Muscle layer of duodenum (tissue), 2 donors: ENCODE results near the gene TRIM39.
"Not testable (repeated sequence)": the region's sequence is repeated elsewhere in the genome, so short reads cannot be mapped to it uniquely, and the experiment has no call there.

Experiments used
- H3K27ac ChIP-seq: one replicate; pipeline ENCODE4 v1.7.0; 2013; ENCODE audit warnings: mild to moderate bottlenecking, low read length
- H3K27me3 ChIP-seq: one replicate; pipeline ENCODE4 v1.7.0; 2013; ENCODE audit warnings: low read depth, mild to moderate bottlenecking, control low read depth, low read length
- H3K36me3 ChIP-seq, 2 donors: one replicate each; pipeline ENCODE4 v1.7.0; 2013; ENCODE audit warnings: low read length in 2 of 2, control low read depth in 1 of 2, mild to moderate bottlenecking in 1 of 2; ENCODE audit not compliant: insufficient read depth in 2 of 2, control insufficient read depth in 1 of 2
- H3K4me1 ChIP-seq, 2 donors: one replicate each; pipeline ENCODE4 v1.7.0; 2013; ENCODE audit warnings: low read length in 2 of 2, mild to moderate bottlenecking in 2 of 2, control low read depth in 1 of 2, moderate library complexity in 1 of 2; ENCODE audit not compliant: insufficient read depth in 2 of 2, control insufficient read depth in 1 of 2
- H3K4me3 ChIP-seq, 2 donors: one replicate each; pipeline ENCODE4 v1.7.0; 2013; ENCODE audit warnings: low read length in 2 of 2, low read depth in 1 of 2, mild to moderate bottlenecking in 1 of 2
- H3K9me3 ChIP-seq, 2 donors: one replicate each; pipeline ENCODE4 v1.7.0; 2013; ENCODE audit warnings: low read length in 2 of 2, control low read depth in 1 of 2, mild to moderate bottlenecking in 1 of 2; ENCODE audit not compliant: control insufficient read depth in 1 of 2
- donor health status: healthy.

TRIM39 gene

GRCh38 chr6:30326526-30327231, at the start of gene TRIM39:
Gene TRIM39, plus strand, starts transcription at chr6:30326927. Its CDS starts 2,391 bp downstream, at chr6:30329318.
- peaks cover 13 to 25% of the 10 kb centered on the region in 2 donors for H3K4me1 ChIP-seq

GRCh38 chr6:30280988-30281387, 45.7 kb upstream of the TRIM39 start:
- H3K36me3 ChIP-seq, H3K4me3 ChIP-seq, H3K27ac ChIP-seq, H3K4me1 ChIP-seq, H3K27me3 ChIP-seq: not testable (repeated sequence)
- H3K9me3 ChIP-seq: peaks cover 25 to 57% of the 10 kb centered on the region in 2 donors

More at GRCh38 chr6:30326526-30327231, at the start of gene TRIM39:
- Histone ChIP-seq H3K27ac (peak within 1 kb of the TSS; percentile 97), H3K4me3 (peak within 1 kb of the TSS; percentile 87 to 98), H3K9me3 (no peaks in the 10 kb centered on the region), H3K27me3 (no peaks in the 10 kb centered on the region), H3K36me3 (peaks cover 13 to 28% of the 10 kb centered on the region in 2 donors)

GRCh38 chr6:30282522-30282921, 44.2 kb upstream of the TRIM39 start:
- H3K4me1 ChIP-seq: no peaks in the 10 kb centered on the region
- H3K9me3 ChIP-seq: peaks cover 31 to 63% of the 10 kb centered on the region in 2 donors
- H3K36me3 ChIP-seq: peaks cover 0 to 3% of the 10 kb centered on the region in 2 donors
- peak overlapping the region in 1 of 2 donors; percentile 28 for H3K4me3 ChIP-seq
- H3K27ac ChIP-seq: no peak overlapping the region
- H3K27me3 ChIP-seq: no peaks in the 10 kb centered on the region

GRCh38 chr6:30283761-30284160, 43.0 kb upstream of the TRIM39 start:
- Histone ChIP-seq H3K27me3 (no peaks in the 10 kb centered on the region), H3K4me1 (no peaks in the 10 kb centered on the region), H3K27ac (no peak overlapping the region), H3K4me3 (peak overlapping the region in 1 of 2 donors; percentile 43), H3K36me3 (peaks cover 5 to 14% of the 10 kb centered on the region in 2 donors), H3K9me3 (peaks cover 31 to 54% of the 10 kb centered on the region in 2 donors)

- Histone ChIP-seq H3K27ac (no peak overlapping the region), H3K4me1 (no peaks in the 10 kb centered on the region), H3K9me3 (peaks cover 26 to 33% of the 10 kb centered on the region in 2 donors), H3K36me3 (peaks cover 36 to 42% of the 10 kb centered on the region in 2 donors), H3K4me3 (no peak overlapping the region), H3K27me3 (no peaks in the 10 kb centered on the region)
These were observed 39.6 kb upstream of the TRIM39 start for GRCh38 chr6:30287139-30287538.

GRCh38 chr6:30295837-30296236, 30.9 kb upstream of the TRIM39 start:
- H3K4me3 ChIP-seq: no peak overlapping the region
- H3K4me1 ChIP-seq: no peaks in the 10 kb centered on the region
- no peak overlapping the region for H3K27ac ChIP-seq
- no peaks in the 10 kb centered on the region for H3K9me3 ChIP-seq
- H3K27me3 ChIP-seq: no peaks in the 10 kb centered on the region
- peaks cover 37 to 40% of the 10 kb centered on the region in 2 donors for H3K36me3 ChIP-seq

GRCh38 chr6:30304002-30304401, 22.7 kb upstream of the TRIM39 start:
- no peaks in the 10 kb centered on the region for H3K9me3 ChIP-seq
- no peak overlapping the region for H3K4me3 ChIP-seq
- H3K36me3 ChIP-seq: peaks cover 0 to 3% of the 10 kb centered on the region in 2 donors
- H3K27me3 ChIP-seq: no peaks in the 10 kb centered on the region
- no peak overlapping the region for H3K27ac ChIP-seq
- no peaks in the 10 kb centered on the region for H3K4me1 ChIP-seq

GRCh38 chr6:30311101-30311500, 15.6 kb upstream of the TRIM39 start:
- Histone ChIP-seq H3K9me3 (no peaks in the 10 kb centered on the region), H3K27me3 (no peaks in the 10 kb centered on the region), H3K36me3 (peaks cover 4 to 17% of the 10 kb centered on the region in 2 donors), H3K4me3 (no peak overlapping the region), H3K4me1 (no peaks in the 10 kb centered on the region), H3K27ac (no peak overlapping the region)

GRCh38 chr6:30311671-30312070, 15.1 kb upstream of the TRIM39 start:
- no peaks in the 10 kb centered on the region for H3K27me3 ChIP-seq
- H3K36me3 ChIP-seq: peaks cover 4 to 17% of the 10 kb centered on the region in 2 donors
- no peaks in the 10 kb centered on the region for H3K9me3 ChIP-seq
- H3K4me3 ChIP-seq: no peak overlapping the region
- no peaks in the 10 kb centered on the region for H3K4me1 ChIP-seq
- H3K27ac ChIP-seq: no peak overlapping the region

- no peak overlapping the region for H3K27ac ChIP-seq
- H3K4me3 ChIP-seq: no peak overlapping the region
- no peaks in the 10 kb centered on the region for H3K4me1 ChIP-seq
- no peaks in the 10 kb centered on the region for H3K27me3 ChIP-seq
- H3K9me3 ChIP-seq: no peaks in the 10 kb centered on the region
- peaks cover 4 to 17% of the 10 kb centered on the region in 2 donors for H3K36me3 ChIP-seq
These were observed 14.5 kb upstream of the TRIM39 start for GRCh38 chr6:30312266-30312665.

- no peaks in the 10 kb centered on the region for H3K4me1 ChIP-seq
- no peaks in the 10 kb centered on the region for H3K9me3 ChIP-seq
- H3K27ac ChIP-seq: no peak overlapping the region
- H3K36me3 ChIP-seq: peaks cover 4 to 17% of the 10 kb centered on the region in 2 donors
- H3K4me3 ChIP-seq: no peak overlapping the region
- no peaks in the 10 kb centered on the region for H3K27me3 ChIP-seq
These were observed 13.9 kb upstream of the TRIM39 start for GRCh38 chr6:30312676-30313321.
